CD4-positive, CD25-positive, alpha-beta regulatory T cell (primary cell): ENCODE results near the gene MAST3. TPM values are rescaled to one million over a fixed set of nuclear protein-coding genes. Genes with fewer than 3 reads are reported as not detected.

ENCODE experiments used
- ATAC-seq, 2 donors: fragments of 150-1000 bp; cut with Tn5 transposase; one replicate each; pipeline ENCODE4 v1.10.0; 2021; ENCODE audit warnings: low read depth in 2 of 2, moderate number of reproducible peaks in 2 of 2, moderate library complexity in 1 of 2
- DNase-seq, 3 donors: peaks; one replicate each; pipeline versions ENCODE4 v3.0.0 to v3.0.0-alpha.2; 2012 to 2022; ENCODE audit warnings: mixed read lengths in 1 of 3
- H3K27ac ChIP-seq: one replicate; pipeline ENCODE4 v1.7.0; 2013; ENCODE audit warnings: mild to moderate bottlenecking, low read length; ENCODE audit not compliant: insufficient read depth, poor library complexity, severe bottlenecking
- H3K27me3 ChIP-seq: one replicate; pipeline ENCODE4 v1.7.0; 2013; ENCODE audit warnings: low read length; ENCODE audit not compliant: control insufficient read depth, insufficient read depth
- H3K36me3 ChIP-seq: one replicate; pipeline ENCODE4 v1.7.0; 2013; ENCODE audit warnings: mild to moderate bottlenecking, low read length, moderate library complexity; ENCODE audit not compliant: control insufficient read depth, insufficient read depth
- H3K4me1 ChIP-seq: 2 replicates; pipeline ENCODE4 v1.7.0; 2013; ENCODE audit warnings: mild to moderate bottlenecking, low read length; ENCODE audit not compliant: insufficient read depth, control insufficient read depth, poor library complexity, severe bottlenecking
- H3K4me3 ChIP-seq: one replicate; pipeline ENCODE4 v1.7.0; 2013; ENCODE audit warnings: low read depth, mild to moderate bottlenecking, low read length, moderate library complexity
- H3K9me3 ChIP-seq, 2 experiments: 1 replicate in 1 of 2; 2 replicates in 1 of 2; pipeline ENCODE4 v1.7.0; 2013; ENCODE audit warnings: low read length in 2 of 2, mild to moderate bottlenecking in 1 of 2, moderate library complexity in 1 of 2; ENCODE audit not compliant: control insufficient read depth in 2 of 2
- H3K27ac Mint-ChIP-seq, 3 donors: one replicate each; pipeline ENCODE4 v1.8.0; 2020 to 2022; ENCODE audit warnings: mild to moderate bottlenecking in 3 of 3, mixed read lengths in 3 of 3, moderate library complexity in 2 of 3
- H3K27me3 Mint-ChIP-seq: one replicate; pipeline ENCODE4 v1.8.0; 2022; ENCODE audit warnings: mild to moderate bottlenecking, mixed read lengths
- H3K36me3 Mint-ChIP-seq: one replicate; pipeline ENCODE4 v1.8.0; 2020; ENCODE audit warnings: mixed read lengths
- H3K4me1 Mint-ChIP-seq, 4 donors: one replicate each; pipeline ENCODE4 v1.8.0; 2020 to 2022; ENCODE audit warnings: mixed read lengths in 4 of 4, mild to moderate bottlenecking in 1 of 4
- H3K4me3 Mint-ChIP-seq, 4 donors: one replicate each; pipeline ENCODE4 v1.8.0; 2020 to 2022; ENCODE audit warnings: mild to moderate bottlenecking in 4 of 4, mixed read lengths in 4 of 4, moderate library complexity in 3 of 4
- H3K9me3 Mint-ChIP-seq, 7 donors: one replicate each; pipeline ENCODE4 v1.8.0; 2020 to 2022; ENCODE audit warnings: mixed read lengths in 7 of 7, mild to moderate bottlenecking in 3 of 7, moderate library complexity in 2 of 7
- polyA plus RNA-seq, 4 donors: library from polyadenylated mRNA; unstranded; fragments of 300-500 nt; fragmentation: Illumina TruSeq; gene quantifications; one replicate each; pipeline ENCODE4 v1.2.3, GENCODE V29; 2021
- total RNA-seq: library from RNA; stranded (reverse); gene quantifications from one replicate; pipeline ENCODE4 v1.2.3, GENCODE V29; 2022

The MAST3 gene
- total and polyA plus RNA-seq, 5 donors from 2014 or later: 8.1 to 45.9 (median 8.7) TPM

- Mint-ChIP-seq H3K4me1 (peaks cover 0 to 11% (median 5%) of the 10 kb centered on the region in 4 donors), H3K4me3 (no peak overlapping the region)
Measured at GRCh38 chr19:18164072-18164471, 66.5 kb downstream of the MAST3 start.

GRCh38 chr19:18165794-18166544, 68.4 kb downstream of the MAST3 start:
- H3K27me3 Mint-ChIP-seq: no peaks in the 10 kb centered on the region
- H3K4me3 ChIP-seq: no peak overlapping the region
- peaks cover 0 to 5% (median 5%) of the 10 kb centered on the region in 4 donors for H3K4me1 Mint-ChIP-seq
- no peaks in the 10 kb centered on the region for H3K9me3 ChIP-seq
- H3K27ac Mint-ChIP-seq: no peak overlapping the region
- no peak overlapping the region for H3K27ac ChIP-seq
- H3K27me3 ChIP-seq: no peaks in the 10 kb centered on the region
- peaks cover 5% of the 10 kb centered on the region for H3K4me1 ChIP-seq
- peaks cover 0 to 2% (median 0%) of the 10 kb centered on the region in 7 donors for H3K9me3 Mint-ChIP-seq
- ATAC-seq (no peak), DNase-seq (no peak)
- H3K36me3 ChIP-seq: peaks cover 12% of the 10 kb centered on the region
- H3K36me3 Mint-ChIP-seq: peaks cover 12% of the 10 kb centered on the region
- no peak overlapping the region for H3K4me3 Mint-ChIP-seq

More at GRCh38 chr19:18164072-18164471, 66.5 kb downstream of the MAST3 start:
- Histone ChIP-seq H3K4me1 (peaks cover 9% of the 10 kb centered on the region), H3K27me3 (no peaks in the 10 kb centered on the region), H3K4me3 (no peak overlapping the region), H3K36me3 (peaks cover 12% of the 10 kb centered on the region), H3K27ac (no peak overlapping the region), H3K9me3 (no peaks in the 10 kb centered on the region)
- H3K36me3 Mint-ChIP-seq: peaks cover 15% of the 10 kb centered on the region
- ATAC-seq (no peak), DNase-seq (no peak)
- no peaks in the 10 kb centered on the region for H3K27me3 Mint-ChIP-seq
- peak overlapping the region in 1 of 3 donors; percentile 86 for H3K27ac Mint-ChIP-seq
- peaks cover 0 to 2% (median 0%) of the 10 kb centered on the region in 7 donors for H3K9me3 Mint-ChIP-seq

GRCh38 chr19:18167011-18167410, 69.4 kb downstream of the MAST3 start:
- DNase-seq (no peak), ATAC-seq (no peak)
- no peak overlapping the region for H3K4me3 ChIP-seq
- H3K36me3 ChIP-seq: peaks cover 12% of the 10 kb centered on the region
- H3K4me3 Mint-ChIP-seq: no peak overlapping the region
- H3K27me3 Mint-ChIP-seq: no peaks in the 10 kb centered on the region
- peaks cover 12% of the 10 kb centered on the region for H3K36me3 Mint-ChIP-seq
- H3K27ac Mint-ChIP-seq: peak overlapping the region in 1 of 3 donors; percentile 52
- no peaks in the 10 kb centered on the region for H3K9me3 ChIP-seq
- no peaks in the 10 kb centered on the region for H3K27me3 ChIP-seq
- H3K4me1 ChIP-seq: no peaks in the 10 kb centered on the region
- peaks cover 0 to 2% (median 0%) of the 10 kb centered on the region in 7 donors for H3K9me3 Mint-ChIP-seq
- peaks cover 0 to 5% (median 5%) of the 10 kb centered on the region in 4 donors for H3K4me1 Mint-ChIP-seq
- no peak overlapping the region for H3K27ac ChIP-seq

- Mint-ChIP-seq H3K4me3 (peak overlapping the region in 2 of 4 donors; percentile 32 to 61), H3K9me3 (peaks cover 0 to 2% (median 0%) of the 10 kb centered on the region in 7 donors), H3K36me3 (peaks cover 12% of the 10 kb centered on the region), H3K27ac (peak overlapping the region in 1 of 3 donors; percentile 47), H3K27me3 (no peaks in the 10 kb centered on the region), H3K4me1 (peaks cover 0 to 8% (median 5%) of the 10 kb centered on the region in 4 donors)
- Histone ChIP-seq H3K27me3 (no peaks in the 10 kb centered on the region), H3K9me3 (no peaks in the 10 kb centered on the region), H3K4me3 (no peak overlapping the region), H3K36me3 (peaks cover 8% of the 10 kb centered on the region), H3K27ac (no peak overlapping the region), H3K4me1 (no peaks in the 10 kb centered on the region)
- peak; percentile 61 to 79 for ATAC-seq
- DNase-seq: peak; percentile 42 to 64 (median 52)
Measured at GRCh38 chr19:18167975-18168645, 70.5 kb downstream of the MAST3 start.

- no peak overlapping the region for H3K4me3 ChIP-seq
- H3K4me3 Mint-ChIP-seq: no peak overlapping the region
- H3K36me3 ChIP-seq: peaks cover 3% of the 10 kb centered on the region
- H3K27me3 Mint-ChIP-seq: no peaks in the 10 kb centered on the region
- peaks cover 12% of the 10 kb centered on the region for H3K36me3 Mint-ChIP-seq
- no peak for ATAC-seq
- no peaks in the 10 kb centered on the region for H3K4me1 ChIP-seq
- H3K4me1 Mint-ChIP-seq: peaks cover 0 to 13% (median 6%) of the 10 kb centered on the region in 4 donors
- H3K27ac ChIP-seq: no peak overlapping the region
- H3K27ac Mint-ChIP-seq: no peak overlapping the region
- no peaks in the 10 kb centered on the region for H3K9me3 ChIP-seq
- no peaks in the 10 kb centered on the region for H3K27me3 ChIP-seq
- H3K9me3 Mint-ChIP-seq: peaks cover 0 to 2% (median 0%) of the 10 kb centered on the region in 7 donors
- no peak for DNase-seq
Measured at GRCh38 chr19:18168673-18169381, 71.2 kb downstream of the MAST3 start.

- Histone ChIP-seq H3K36me3 (peaks cover 3% of the 10 kb centered on the region), H3K9me3 (no peaks in the 10 kb centered on the region), H3K4me3 (no peak overlapping the region), H3K27me3 (no peaks in the 10 kb centered on the region), H3K4me1 (peaks cover 8% of the 10 kb centered on the region), H3K27ac (no peak overlapping the region)
- ATAC-seq: no peak
- H3K4me3 Mint-ChIP-seq: peak overlapping the region in 1 of 4 donors; percentile 27
- no peaks in the 10 kb centered on the region for H3K27me3 Mint-ChIP-seq
- H3K9me3 Mint-ChIP-seq: peaks cover 0 to 2% (median 0%) of the 10 kb centered on the region in 7 donors
- H3K36me3 Mint-ChIP-seq: peaks cover 9% of the 10 kb centered on the region
- H3K27ac Mint-ChIP-seq: peak overlapping the region in 2 of 3 donors; percentile 32 to 86
- H3K4me1 Mint-ChIP-seq: peaks cover 3 to 25% (median 12%) of the 10 kb centered on the region in 4 donors
- no peak for DNase-seq
Measured at GRCh38 chr19:18170714-18171255, 73.2 kb downstream of the MAST3 start.

- Histone ChIP-seq H3K4me1 (peaks cover 8% of the 10 kb centered on the region), H3K27me3 (no peaks in the 10 kb centered on the region), H3K36me3 (peaks cover 3% of the 10 kb centered on the region), H3K4me3 (no peak overlapping the region), H3K27ac (no peak overlapping the region), H3K9me3 (no peaks in the 10 kb centered on the region)
- H3K27me3 Mint-ChIP-seq: no peaks in the 10 kb centered on the region
- H3K4me3 Mint-ChIP-seq: peak overlapping the region in 3 of 4 donors; percentile 22 to 64 (median 41)
- no peak for DNase-seq
- peaks cover 5% of the 10 kb centered on the region for H3K36me3 Mint-ChIP-seq
- peak overlapping the region in 2 of 3 donors; percentile 76 to 87 for H3K27ac Mint-ChIP-seq
- peaks cover 3 to 25% (median 12%) of the 10 kb centered on the region in 4 donors for H3K4me1 Mint-ChIP-seq
- no peaks in the 10 kb centered on the region for H3K9me3 Mint-ChIP-seq
- no peak for ATAC-seq
Measured at GRCh38 chr19:18171605-18172327, 74.2 kb downstream of the MAST3 start.
